Measurements from ENCODE around the gene WDR75. TPM values are rescaled to one million over a fixed set of nuclear protein-coding genes. Genes with fewer than 3 reads are reported as not detected.

WDR75 gene
- total and polyA plus RNA-seq, 12 donors = 11.8 to 19.2 (median 16.6) TPM

DNA sequence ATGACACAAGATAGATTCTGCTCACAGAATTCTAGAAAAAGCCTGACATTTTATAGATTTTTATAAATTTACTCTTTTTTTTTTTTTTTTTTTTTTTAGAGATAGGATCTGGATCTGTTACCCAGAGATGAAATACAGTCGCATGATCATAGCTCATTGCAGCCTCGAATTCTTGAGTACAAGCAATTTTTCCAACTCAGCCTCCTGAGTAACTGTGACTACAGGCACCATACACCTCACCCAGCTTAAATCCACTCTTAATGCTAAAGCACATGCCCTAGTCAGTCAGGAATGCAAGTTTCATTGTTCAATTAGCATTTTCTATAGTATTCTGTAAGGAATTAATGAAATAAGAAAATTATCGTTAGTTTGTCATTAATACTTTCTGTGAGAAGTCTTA, 32.1 kb upstream of the WDR75 start:
- TF ChIP-seq, protein P1, sequence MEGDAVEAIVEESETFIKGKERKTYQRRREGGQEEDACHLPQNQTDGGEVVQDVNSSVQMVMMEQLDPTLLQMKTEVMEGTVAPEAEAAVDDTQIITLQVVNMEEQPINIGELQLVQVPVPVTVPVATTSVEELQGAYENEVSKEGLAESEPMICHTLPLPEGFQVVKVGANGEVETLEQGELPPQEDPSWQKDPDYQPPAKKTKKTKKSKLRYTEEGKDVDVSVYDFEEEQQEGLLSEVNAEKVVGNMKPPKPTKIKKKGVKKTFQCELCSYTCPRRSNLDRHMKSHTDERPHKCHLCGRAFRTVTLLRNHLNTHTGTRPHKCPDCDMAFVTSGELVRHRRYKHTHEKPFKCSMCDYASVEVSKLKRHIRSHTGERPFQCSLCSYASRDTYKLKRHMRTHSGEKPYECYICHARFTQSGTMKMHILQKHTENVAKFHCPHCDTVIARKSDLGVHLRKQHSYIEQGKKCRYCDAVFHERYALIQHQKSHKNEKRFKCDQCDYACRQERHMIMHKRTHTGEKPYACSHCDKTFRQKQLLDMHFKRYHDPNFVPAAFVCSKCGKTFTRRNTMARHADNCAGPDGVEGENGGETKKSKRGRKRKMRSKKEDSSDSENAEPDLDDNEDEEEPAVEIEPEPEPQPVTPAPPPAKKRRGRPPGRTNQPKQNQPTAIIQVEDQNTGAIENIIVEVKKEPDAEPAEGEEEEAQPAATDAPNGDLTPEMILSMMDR (IDR thresholded peaks at IDR 0.05) = no peak
- H3K4me3 ChIP-seq = no peak overlapping the region
- H3K9me3 ChIP-seq = no peaks in the 10 kb centered on the region
- no peak for DNase-seq
- peaks cover 0 to 22% (median 0%) of the 10 kb centered on the region in 9 donors for H3K4me1 ChIP-seq
- H3K27ac ChIP-seq = peak overlapping the region in 1 of 10 donors; percentile 67
- intact Hi-C loops (cut with DNase I) = loop anchor here in 2 of 10 donors (5.0 to 10.0 kb wide), 2 partner anchors 314 to 887 kb away; no protein-coding TSS in a partner anchor
- no peak for ATAC-seq
- 94% methylated on average over 3 of the region's 3 CpGs for WGBS, 2 donors
- no peaks in the 10 kb centered on the region for H3K36me3 ChIP-seq
- H3K27me3 ChIP-seq = no peaks in the 10 kb centered on the region

DNA sequence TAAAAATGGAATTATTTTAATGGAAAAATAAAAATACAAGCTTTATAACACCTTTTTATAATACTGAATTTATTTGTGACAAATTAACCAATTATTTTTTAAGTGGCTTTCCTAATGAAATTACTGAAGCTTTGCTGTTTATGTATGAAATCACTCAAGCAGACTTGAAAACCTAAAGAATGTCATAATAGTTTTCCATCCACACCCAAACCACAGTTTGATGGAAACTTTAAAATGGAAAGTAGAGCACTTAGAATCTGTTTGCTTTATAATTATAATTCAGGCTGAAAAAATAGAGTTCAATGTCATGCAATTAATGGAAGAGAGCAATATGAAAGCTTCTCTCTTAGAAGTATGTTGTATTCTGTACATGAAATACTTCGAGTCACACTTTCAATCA, 31.6 kb upstream of the WDR75 start:
- peaks cover 0 to 22% (median 0%) of the 10 kb centered on the region in 9 donors for H3K4me1 ChIP-seq
- no peak overlapping the region for H3K27ac ChIP-seq
- intact Hi-C loops (cut with DNase I) = loop anchor here in 9 of 10 donors (5.0 to 10.0 kb wide), 7 partner anchors 62 to 1827 kb away; no protein-coding TSS in a partner anchor
- DNase-seq = no peak
- H3K9me3 ChIP-seq = no peaks in the 10 kb centered on the region
- no peaks in the 10 kb centered on the region for H3K36me3 ChIP-seq
- no peak for ATAC-seq
- TF ChIP-seq, protein P1 (IDR thresholded peaks at IDR 0.05) = no peak
- 67 to 76% methylated on average over 1 of the region's 1 CpG for WGBS, 2 donors
- H3K27me3 ChIP-seq = no peaks in the 10 kb centered on the region
- no peak overlapping the region for H3K4me3 ChIP-seq

DNA sequence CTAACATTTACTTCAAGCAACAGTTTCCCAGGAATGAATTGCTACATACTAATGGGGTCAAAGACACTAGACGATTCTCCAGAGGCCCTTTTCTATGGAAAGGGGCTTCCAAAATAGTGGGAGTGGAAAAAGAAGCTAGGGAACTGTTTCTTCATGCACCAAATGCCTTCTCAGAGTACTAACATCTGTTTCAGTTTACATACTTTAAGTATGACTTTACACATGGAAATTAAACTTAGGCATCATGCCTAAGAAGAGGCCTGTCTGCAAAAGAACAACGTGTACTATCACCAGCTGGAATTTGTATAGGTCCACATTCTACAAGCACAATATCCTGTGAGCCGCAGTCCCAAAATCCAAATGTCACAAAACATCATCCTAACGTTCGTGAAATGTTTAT, 29.4 kb upstream of the WDR75 start:
- peak in 6 of 8 donors; percentile 46 to 89 (median 76) for ATAC-seq
- H3K4me1 ChIP-seq = peaks cover 0 to 21% (median 0%) of the 10 kb centered on the region in 9 donors
- H3K9me3 ChIP-seq = no peaks in the 10 kb centered on the region
- no peaks in the 10 kb centered on the region for H3K36me3 ChIP-seq
- 30 to 33% methylated on average over 5 of the region's 5 CpGs for WGBS, 2 donors
- H3K27me3 ChIP-seq = no peaks in the 10 kb centered on the region
- intact Hi-C loops (cut with DNase I) = loop anchor here (2.0 to 10.0 kb wide), 10 partner anchors 65 to 1830 kb away; no protein-coding TSS in a partner anchor
- peak overlapping the region in 7 of 10 donors; percentile 8 to 40 (median 28) for H3K27ac ChIP-seq
- H3K4me3 ChIP-seq = no peak overlapping the region
- TF ChIP-seq, protein P1 (IDR thresholded peaks at IDR 0.05) = no peak
- DNase-seq = no peak

DNA sequence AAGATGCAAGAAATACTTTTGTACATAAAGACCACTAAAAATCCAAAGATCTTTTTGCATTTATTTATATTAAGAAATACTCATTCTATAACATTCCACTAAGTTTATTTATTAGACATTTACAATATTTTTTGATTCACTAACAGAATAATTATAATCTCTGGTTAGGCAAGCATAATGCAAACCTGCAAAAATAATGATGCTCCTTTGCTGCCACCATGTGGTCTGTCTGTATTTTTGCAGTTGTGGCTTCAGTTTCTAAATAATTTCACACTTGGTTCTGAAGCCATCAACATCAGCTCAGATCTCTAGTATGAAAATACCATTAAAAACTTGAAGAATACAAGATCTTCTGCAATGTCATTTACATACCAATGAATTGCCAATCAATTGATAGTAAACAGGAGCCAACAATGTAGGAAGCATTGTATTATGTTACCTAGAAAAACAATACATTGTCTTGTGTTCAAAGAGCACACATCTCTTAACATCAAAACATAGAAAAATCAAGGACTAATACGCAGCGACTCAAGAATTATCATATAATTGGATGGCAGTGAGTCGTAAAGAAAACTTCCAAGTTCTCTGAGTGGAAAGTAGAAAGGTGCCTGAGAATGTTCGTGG, 28.8 kb upstream of the WDR75 start:
- no peaks in the 10 kb centered on the region for H3K27me3 ChIP-seq

More for the DNA sequence above, 28.8 kb upstream of the WDR75 start:
- Histone ChIP-seq H3K27ac (peak overlapping the region in 5 of 10 donors; percentile 13 to 40 (median 31)), H3K9me3 (no peaks in the 10 kb centered on the region), H3K4me3 (no peak overlapping the region), H3K36me3 (no peaks in the 10 kb centered on the region), H3K4me1 (peaks cover 0 to 16% (median 0%) of the 10 kb centered on the region in 9 donors)
- ATAC-seq = peak in 7 of 8 donors; percentile 35 to 71 (median 62)
- intact Hi-C loops (cut with DNase I) = loop anchor here (2.0 to 10.0 kb wide), 10 partner anchors 65 to 1830 kb away; no protein-coding TSS in a partner anchor
- peak in 1 of 2 donors; percentile 33 for DNase-seq
- TF ChIP-seq, protein P1 (IDR thresholded peaks at IDR 0.05) = peak; percentile 51 to 83 (median 77)
- WGBS, 2 donors = 37% methylated on average over 4 of the region's 4 CpGs
